GM19351 (cell line): ENCODE results near the gene NINJ2.

Experiments
- ATAC-seq: cut with Tn5 transposase; IDR thresholded peaks from one replicate; pipeline ENCODE4 v1.9.1; 2021; ENCODE audit warnings: mild to moderate bottlenecking, moderate library complexity; ENCODE audit not compliant: unreplicated experiment

The NINJ2 gene

GRCh38 chr12:553216-554000, 109.8 kb downstream of the NINJ2 start:
- ATAC-seq: no peak

GRCh38 chr12:552466-552865, 110.8 kb downstream of the NINJ2 start:
- no peak for ATAC-seq

- no peak for ATAC-seq
These were observed 112.6 kb downstream of the NINJ2 start for GRCh38 chr12:550473-551260.

- ATAC-seq: no peak
These were observed 113.7 kb downstream of the NINJ2 start for GRCh38 chr12:549476-550082.

GRCh38 chr12:547883-548470, 115.3 kb downstream of the NINJ2 start:
- ATAC-seq: no peak

GRCh38 chr12:546920-547845, 116.1 kb downstream of the NINJ2 start:
- no peak for ATAC-seq

GRCh38 chr12:546265-546919, 116.9 kb downstream of the NINJ2 start:
- ATAC-seq: no peak

GRCh38 chr12:545835-546234, 117.4 kb downstream of the NINJ2 start:
- no peak for ATAC-seq

- no peak for ATAC-seq
These were observed 118.2 kb downstream of the NINJ2 start for GRCh38 chr12:544941-545635.

- ATAC-seq: no peak
These were observed 119.1 kb downstream of the NINJ2 start for GRCh38 chr12:544142-544541.

- ATAC-seq: no peak
These were observed 120.2 kb downstream of the NINJ2 start for GRCh38 chr12:543114-543451.

GRCh38 chr12:542395-543113, 120.7 kb downstream of the NINJ2 start:
- no peak for ATAC-seq

GRCh38 chr12:541676-542324, 121.4 kb downstream of the NINJ2 start:
- no peak for ATAC-seq

GRCh38 chr12:539540-540310, 123.5 kb downstream of the NINJ2 start:
- ATAC-seq: no peak

GRCh38 chr12:538731-539539, 124.3 kb downstream of the NINJ2 start:
- no peak for ATAC-seq

GRCh38 chr12:537772-538171, 125.5 kb downstream of the NINJ2 start:
- no peak for ATAC-seq
